ENCODE measurements around the gene MAPK11. TPM values are rescaled to one million over a fixed set of nuclear protein-coding genes. Genes with fewer than 3 reads are reported as not detected.

Gene MAPK11
- total RNA-seq, 1 experiment from 2014 or later = 19.3 TPM

GRCh38 chr22:50226875-50227165, 43.4 kb downstream of the MAPK11 start:
- TF ChIP-seq POLR2AphosphoS5 (IDR thresholded peaks at IDR 0.05; ENCODE audit: low read depth, low read length) (no peak), SIN3A (IDR thresholded peaks at IDR 0.05; ENCODE audit: low read depth) (no peak), SRF (IDR thresholded peaks at IDR 0.05; ENCODE audit: low read depth) (no peak), ZFX (IDR thresholded peaks at IDR 0.05) (no peak), ZNF274 (IDR thresholded peaks at IDR 0.05; ENCODE audit: low read depth, low read length) (no peak), YY1 (IDR thresholded peaks at IDR 0.05; ENCODE audit: extremely low read depth, insufficient replicate concordance, low read depth, low read length) (no peak), EGR1 (IDR thresholded peaks at IDR 0.05; ENCODE audit: low read depth) (no peak), CEBPB (IDR thresholded peaks at IDR 0.05; ENCODE audit: low read depth) (no peak)
- TF ChIP-seq, protein P1, sequence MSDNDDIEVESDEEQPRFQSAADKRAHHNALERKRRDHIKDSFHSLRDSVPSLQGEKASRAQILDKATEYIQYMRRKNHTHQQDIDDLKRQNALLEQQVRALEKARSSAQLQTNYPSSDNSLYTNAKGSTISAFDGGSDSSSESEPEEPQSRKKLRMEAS (IDR thresholded peaks at IDR 0.05) = no peak
- TF ChIP-seq, protein P2, sequence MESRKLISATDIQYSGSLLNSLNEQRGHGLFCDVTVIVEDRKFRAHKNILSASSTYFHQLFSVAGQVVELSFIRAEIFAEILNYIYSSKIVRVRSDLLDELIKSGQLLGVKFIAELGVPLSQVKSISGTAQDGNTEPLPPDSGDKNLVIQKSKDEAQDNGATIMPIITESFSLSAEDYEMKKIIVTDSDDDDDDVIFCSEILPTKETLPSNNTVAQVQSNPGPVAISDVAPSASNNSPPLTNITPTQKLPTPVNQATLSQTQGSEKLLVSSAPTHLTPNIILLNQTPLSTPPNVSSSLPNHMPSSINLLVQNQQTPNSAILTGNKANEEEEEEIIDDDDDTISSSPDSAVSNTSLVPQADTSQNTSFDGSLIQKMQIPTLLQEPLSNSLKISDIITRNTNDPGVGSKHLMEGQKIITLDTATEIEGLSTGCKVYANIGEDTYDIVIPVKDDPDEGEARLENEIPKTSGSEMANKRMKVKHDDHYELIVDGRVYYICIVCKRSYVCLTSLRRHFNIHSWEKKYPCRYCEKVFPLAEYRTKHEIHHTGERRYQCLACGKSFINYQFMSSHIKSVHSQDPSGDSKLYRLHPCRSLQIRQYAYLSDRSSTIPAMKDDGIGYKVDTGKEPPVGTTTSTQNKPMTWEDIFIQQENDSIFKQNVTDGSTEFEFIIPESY (IDR thresholded peaks at IDR 0.05; ENCODE audit: extremely low read depth, insufficient replicate concordance, low read length) = no peak
- DNase-seq (ENCODE audit: low read depth, low spot score) (no peak), ATAC-seq (no peak)
- POLR2A ChIA-PET = no interaction called here
- H3K27ac ChIP-seq (ENCODE audit: low read depth, low read length) = no peak overlapping the region
- no peaks in the 10 kb centered on the region for H3K27me3 ChIP-seq (ENCODE audit: insufficient read depth, low read length)
- H3K4me3 ChIP-seq (replicated peaks in 1 of 2; ENCODE audit: low read depth in 1 of 2, low read length in 2 of 2) = no peak overlapping the region
- H3K9me3 ChIP-seq (ENCODE audit: control insufficient read depth in 1 of 2, insufficient read depth in 1 of 2, low read depth in 1 of 2, low read length in 2 of 2) = no peaks in the 10 kb centered on the region
- CTCF ChIA-PET = no interaction called here
- RAD21 ChIA-PET (ENCODE audit: low non-redundant PET in 1 of 2, low total read pairs in 2 of 2, uncharacterized antibody in 2 of 2, unreplicated experiment in 2 of 2) = no interaction called here
- no peak overlapping the region for H3K4me2 ChIP-seq (ENCODE audit: low read length)
- H3K4me1 ChIP-seq (ENCODE audit: control insufficient read depth in 1 of 2, insufficient read depth in 2 of 2, low read length in 2 of 2) = no peaks in the 10 kb centered on the region
- peaks cover 14 to 15% of the 10 kb centered on the region in 2 experiments; a peak in 3 of 4 replicates for H3K36me3 ChIP-seq (ENCODE audit: control insufficient read depth in 1 of 2, insufficient read depth in 2 of 2, low read length in 2 of 2)
- BruUV-seq (replicated peaks) = no TSS peak
- intact Hi-C loops (cut with micrococcal nuclease) = no loop called here
- no peak overlapping the region for H2AFZ ChIP-seq (ENCODE audit: low read depth, low read length, poor library complexity, severe bottlenecking)
- no peaks in the 10 kb centered on the region for H3K9me2 ChIP-seq (ENCODE audit: insufficient read depth)
- peaks cover 6% of the 10 kb centered on the region; the same call in 1 of the 2 replicates for H3K79me2 ChIP-seq (ENCODE audit: insufficient read depth, low read length)
- H3K9ac ChIP-seq (ENCODE audit: low read length) = no peak overlapping the region
- no peaks in the 10 kb centered on the region for H4K20me1 ChIP-seq (ENCODE audit: insufficient read depth)
